HG03469 (cell line): ENCODE results near the gene SAMD14.

Experiments used
- ATAC-seq: cut with Tn5 transposase; IDR thresholded peaks from one replicate; pipeline ENCODE4 v1.9.1; 2021; ENCODE audit warnings: mild to moderate bottlenecking, moderate library complexity, moderate number of reproducible peaks; ENCODE audit not compliant: unreplicated experiment

The SAMD14 gene

GRCh38 chr17:50148226-50149090 lies 18.5 kb upstream of the SAMD14 start:
- no peak for ATAC-seq

GRCh38 chr17:50147841-50148225 lies 17.9 kb upstream of the SAMD14 start:
- no peak for ATAC-seq

GRCh38 chr17:50146927-50147665 lies 17.1 kb upstream of the SAMD14 start:
- ATAC-seq: no peak

- ATAC-seq: no peak
Observed at GRCh38 chr17:50146230-50146926, 16.4 kb upstream of the SAMD14 start.

GRCh38 chr17:50145532-50146229 lies 15.7 kb upstream of the SAMD14 start:
- ATAC-seq: no peak

GRCh38 chr17:50144845-50145531 lies 15.0 kb upstream of the SAMD14 start:
- no peak for ATAC-seq

GRCh38 chr17:50144355-50144754 lies 14.4 kb upstream of the SAMD14 start:
- ATAC-seq: no peak

- ATAC-seq: no peak
Observed at GRCh38 chr17:50143461-50144176, 13.7 kb upstream of the SAMD14 start.

- ATAC-seq: no peak
Observed at GRCh38 chr17:50141745-50142110, 11.8 kb upstream of the SAMD14 start.

GRCh38 chr17:50141026-50141744 lies 11.2 kb upstream of the SAMD14 start:
- ATAC-seq: no peak

- no peak for ATAC-seq
Observed at GRCh38 chr17:50139950-50140885, 10.3 kb upstream of the SAMD14 start.

- no peak for ATAC-seq
Observed at GRCh38 chr17:50139185-50139783, 9.3 kb upstream of the SAMD14 start.

GRCh38 chr17:50137042-50137441 lies 7.1 kb upstream of the SAMD14 start:
- no peak for ATAC-seq

- no peak for ATAC-seq
Observed at GRCh38 chr17:50136096-50136687, 6.2 kb upstream of the SAMD14 start.

GRCh38 chr17:50135316-50136095 lies 5.5 kb upstream of the SAMD14 start:
- ATAC-seq: no peak
